SK-MEL-5 (cell line): ENCODE results near the gene BRDT. TPM values are rescaled to one million over a fixed set of nuclear protein-coding genes. Genes with fewer than 3 reads are reported as not detected.

Source experiments
- DNase-seq: peaks from one replicate; pipeline ENCODE4 v3.0.0-alpha.2; 2016; ENCODE audit warnings: low read depth, low spot score
- in situ Hi-C: cut with HindIII; loops from 2 replicates; pipeline ENCODE4 v1.10.0; 2016; ENCODE audit warnings: low sequenced_read_pairs, high pct_unique_total_duplicates, low pct_unique_long_range_greater_than_20kb
- polyA plus RNA-seq, 2 experiments: library from polyadenylated mRNA; depleted of rRNA; stranded (reverse); fragments of >200 nt; gene quantifications; 2 replicates each; pipeline ENCODE4 v1.2.3, GENCODE V29; 2015
- total RNA-seq: library from RNA; depleted of rRNA; stranded (reverse); fragments of >200 nt; shearing (Covaris generic); gene quantifications from 2 replicates; pipeline ENCODE4 v1.2.3, GENCODE V29; 2014; rRNA removed

BRDT gene
- not detected in 2 replicates for total RNA-seq
- polyA plus RNA-seq (2015; cell fraction: cytosol; rRNA removed): not detected in 2 replicates
- polyA plus RNA-seq (2015; cell fraction: nucleus; rRNA removed): not detected in 2 replicates

DNA sequence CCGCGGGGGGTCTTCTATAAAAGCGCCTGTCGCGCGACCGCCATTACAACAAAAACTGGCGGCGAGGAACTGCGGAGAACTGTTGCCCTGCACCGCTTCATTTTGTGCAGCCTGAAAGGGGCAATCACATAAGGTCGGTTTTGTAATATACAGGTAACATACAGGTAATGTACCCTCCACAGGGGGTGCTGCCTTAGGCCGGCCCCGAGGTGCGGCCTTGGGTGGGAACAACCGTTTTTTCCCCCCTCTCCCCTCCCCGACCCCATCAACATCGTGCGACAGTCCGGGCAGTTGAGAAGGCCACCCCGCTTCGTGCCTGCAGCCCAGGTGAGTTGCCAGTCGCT, at the start of gene BRDT:
TSS of gene BRDT (plus strand) at position 46 of the 344 bp plus-strand sequence. CDS start 13,354 bp downstream, outside the sequence.
- in situ Hi-C loops: loop anchor here (25.0 kb wide), 1 partner anchor 437 kb away; the partner anchor contains the start of gene CDC7
- DNase-seq: no peak

DNA sequence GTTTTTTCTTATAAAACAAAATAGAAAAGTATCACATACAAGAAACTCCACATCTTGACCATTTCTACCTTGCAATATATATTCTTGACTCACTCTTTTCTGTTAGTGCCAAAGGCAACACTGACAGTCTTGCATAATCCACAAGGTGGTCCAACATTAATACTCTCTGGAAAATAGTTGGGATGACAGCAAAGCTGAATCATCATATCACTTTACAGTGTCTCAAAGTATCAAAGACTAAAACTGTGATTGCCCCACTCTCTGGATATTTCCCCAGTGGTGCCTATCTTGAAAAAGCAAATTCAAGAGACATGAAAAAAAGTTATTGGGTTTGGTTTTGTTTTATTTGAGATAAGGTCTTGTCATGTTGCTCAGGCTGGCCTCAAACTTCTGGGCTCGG, 48.6 kb upstream of the BRDT start:
- in situ Hi-C loops: no loop called here
- DNase-seq: no peak

DNA sequence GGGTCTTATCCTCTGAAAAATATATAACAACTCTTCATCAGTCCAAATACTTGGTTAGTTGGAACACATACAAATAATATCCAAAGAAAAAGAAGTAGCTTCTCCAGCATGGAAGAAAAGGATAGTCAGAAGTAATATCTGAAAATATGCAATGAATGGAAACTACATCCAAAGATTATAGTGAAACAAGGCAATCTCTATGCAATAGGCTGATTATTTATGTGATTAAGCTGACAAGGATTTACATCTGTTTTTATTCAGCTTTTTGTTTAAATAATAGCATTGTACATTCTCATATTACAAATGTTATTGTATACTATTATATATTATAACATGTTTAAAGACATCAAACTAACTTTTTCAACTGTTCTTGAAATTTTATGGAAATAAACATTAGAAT, 48.0 kb upstream of the BRDT start:
- in situ Hi-C loops: no loop called here
- DNase-seq: no peak

DNA sequence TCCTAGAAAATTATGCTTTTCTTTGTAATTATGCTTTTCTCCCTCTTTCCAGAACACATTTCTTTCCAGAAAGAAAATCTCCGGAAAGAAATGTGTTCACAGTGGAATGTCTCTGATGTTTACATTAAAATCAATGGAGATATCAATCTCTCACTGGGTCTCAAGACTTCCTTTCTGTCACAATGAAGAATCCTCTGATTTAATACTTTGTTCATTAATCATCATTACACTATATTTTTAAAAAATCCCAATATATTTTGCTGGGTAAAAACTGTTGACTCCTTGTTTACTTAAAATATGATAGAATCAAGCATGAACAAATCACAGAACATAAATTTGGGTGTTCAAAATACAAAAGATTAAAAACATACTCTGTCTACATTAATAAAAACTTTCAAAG, 36.9 kb upstream of the BRDT start:
- in situ Hi-C loops: no loop called here
- no peak for DNase-seq

DNA sequence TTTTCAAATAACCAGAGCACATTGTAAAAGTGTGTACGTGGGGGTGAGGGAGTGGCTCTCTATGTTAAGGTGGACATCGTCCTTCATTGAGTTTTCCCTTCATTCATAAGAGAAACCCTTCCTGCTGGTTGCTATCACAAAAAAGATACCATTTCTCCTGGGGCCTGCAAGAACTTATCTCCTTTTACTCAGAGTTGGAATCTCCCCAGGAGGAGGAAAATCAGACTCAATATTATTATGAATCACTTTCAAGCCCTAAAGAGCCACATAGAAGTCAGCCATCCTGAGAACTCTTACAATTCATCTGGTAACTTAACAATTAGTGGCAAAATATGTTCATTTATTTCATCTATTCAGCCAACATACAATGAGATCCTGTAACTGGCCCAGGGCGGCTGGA, 36.2 kb upstream of the BRDT start:
- DNase-seq: no peak
- in situ Hi-C loops: no loop called here

DNA sequence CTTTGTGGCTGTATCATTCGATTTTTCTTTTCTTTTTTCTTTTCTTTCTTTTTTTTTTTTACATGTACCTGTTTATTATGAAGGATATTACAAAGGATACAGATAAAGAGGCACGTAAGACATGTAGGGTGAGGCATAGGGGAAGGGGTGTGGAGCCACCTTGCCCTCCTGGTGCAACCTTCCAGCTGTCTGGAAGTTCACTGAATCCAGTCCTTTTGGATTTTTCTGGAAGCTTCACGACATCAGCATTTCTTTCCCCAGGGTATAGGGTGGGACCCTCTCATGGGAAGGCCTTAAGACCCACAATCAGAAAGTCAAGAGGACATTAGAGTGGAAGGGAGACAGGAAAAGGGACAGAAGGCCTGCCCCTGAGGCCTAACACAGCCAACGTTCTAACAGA, 33.2 kb upstream of the BRDT start:
- in situ Hi-C loops: no loop called here
- no peak for DNase-seq

DNA sequence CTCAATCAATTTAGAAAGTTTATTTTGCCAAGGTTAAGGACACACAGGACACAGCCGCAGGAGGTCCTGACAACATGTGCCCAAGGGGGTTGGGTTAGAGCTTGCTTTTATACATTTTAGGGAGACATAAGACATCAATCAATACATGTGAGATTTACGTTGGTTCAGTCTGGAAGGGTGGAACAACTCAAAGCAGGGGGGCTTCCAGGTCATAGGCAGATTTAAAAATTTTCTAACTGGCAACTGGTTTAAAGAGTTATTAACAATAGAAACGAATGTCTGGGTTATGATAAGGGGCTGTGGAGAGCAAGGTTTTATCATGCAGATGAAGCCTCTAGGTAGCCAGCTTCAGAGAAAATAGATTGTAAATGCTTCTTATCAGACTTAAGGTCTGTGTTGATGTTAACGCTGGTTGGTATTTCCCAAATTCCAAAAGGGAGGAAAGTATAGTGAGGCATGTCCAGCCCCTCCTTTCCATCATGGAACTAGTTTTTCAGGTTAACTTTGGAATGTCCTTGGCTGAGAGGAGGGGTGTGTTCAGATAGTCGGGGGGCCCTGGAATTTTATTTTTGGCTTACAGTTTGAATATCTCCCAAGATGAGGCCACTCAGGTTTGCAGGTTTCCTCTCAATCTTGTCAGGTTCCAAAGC, 32.3 kb upstream of the BRDT start:
- in situ Hi-C loops: no loop called here
- DNase-seq: no peak

DNA sequence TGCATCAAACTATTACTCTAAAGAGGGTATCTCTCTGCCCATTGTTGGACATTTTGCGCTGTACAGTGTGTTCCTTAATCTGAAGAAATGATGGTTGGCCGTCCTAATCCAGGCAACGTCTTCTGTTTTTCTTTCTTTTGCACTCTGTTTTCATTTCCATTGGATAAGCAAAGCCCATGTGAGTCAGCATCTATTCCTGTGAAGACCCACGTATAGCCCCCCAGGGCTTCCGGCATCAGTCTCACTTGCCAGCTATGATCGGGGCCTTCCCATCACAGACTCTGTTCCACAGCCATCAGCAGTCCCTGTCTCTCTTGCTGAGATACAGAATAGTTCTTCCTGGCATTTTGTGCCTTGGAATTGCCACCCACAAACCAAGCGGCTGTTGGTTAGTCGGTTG, 29.2 kb upstream of the BRDT start:
- in situ Hi-C loops: no loop called here
- no peak for DNase-seq

DNA sequence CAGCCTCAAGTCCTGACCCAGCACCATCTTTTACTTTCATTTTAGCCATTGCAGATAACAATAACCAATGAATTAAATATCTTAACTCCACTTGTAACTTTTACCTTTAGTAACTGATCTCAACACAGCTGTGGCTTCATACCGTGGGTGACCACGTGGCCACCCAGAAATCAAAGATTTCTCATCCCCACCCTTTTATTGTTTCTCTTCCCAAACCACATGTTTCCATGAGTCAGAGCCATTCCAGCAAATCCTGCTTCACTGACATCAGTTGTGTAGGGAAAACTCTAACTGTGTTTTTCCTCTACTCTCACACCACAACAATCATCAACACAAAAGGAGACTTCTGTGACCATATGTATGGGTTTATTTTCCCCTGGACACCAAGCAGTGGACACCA, 25.1 kb upstream of the BRDT start:
- in situ Hi-C loops: no loop called here
- DNase-seq: peak; percentile 22

DNA sequence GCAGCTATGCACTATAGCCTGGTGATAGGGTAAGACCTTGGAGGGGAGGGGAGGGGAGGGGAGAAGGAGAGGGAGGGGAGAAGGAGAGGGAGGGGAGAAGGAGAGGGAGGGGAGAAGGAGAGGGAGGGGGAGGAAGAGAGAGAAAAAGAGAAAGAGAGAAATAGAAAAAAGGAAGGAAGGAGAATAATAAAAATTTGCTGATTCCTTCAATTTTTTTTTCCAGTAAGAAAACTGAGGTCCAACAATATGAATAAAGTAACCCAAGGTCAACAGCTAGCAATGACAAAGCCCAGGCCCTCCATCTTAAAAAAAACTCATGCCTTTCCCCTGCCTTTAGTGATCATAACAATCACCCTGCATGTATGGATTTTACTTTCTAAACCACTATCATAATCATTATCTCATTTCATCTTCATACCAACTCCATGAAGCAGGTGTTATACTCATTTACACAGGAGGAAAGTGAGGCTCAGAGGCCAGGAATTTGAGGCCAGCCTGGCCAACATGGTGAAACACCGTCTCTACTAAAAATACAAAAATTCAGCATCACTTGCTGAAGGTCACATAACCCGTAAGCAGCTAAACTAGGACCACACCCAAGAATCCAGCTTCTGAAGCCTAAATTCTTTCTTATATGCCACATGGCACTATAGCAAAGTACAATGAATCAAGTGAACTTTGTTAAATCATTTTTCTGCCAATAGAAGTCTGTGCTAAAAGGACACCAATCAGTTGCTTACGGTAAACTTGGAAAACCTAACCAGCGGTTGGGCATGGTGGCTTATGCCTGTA, 23.4 kb upstream of the BRDT start:
- in situ Hi-C loops: loop anchor here (25.0 kb wide), 1 partner anchor 414 kb away; the partner anchor contains the start of gene CDC7
- DNase-seq: no peak

DNA sequence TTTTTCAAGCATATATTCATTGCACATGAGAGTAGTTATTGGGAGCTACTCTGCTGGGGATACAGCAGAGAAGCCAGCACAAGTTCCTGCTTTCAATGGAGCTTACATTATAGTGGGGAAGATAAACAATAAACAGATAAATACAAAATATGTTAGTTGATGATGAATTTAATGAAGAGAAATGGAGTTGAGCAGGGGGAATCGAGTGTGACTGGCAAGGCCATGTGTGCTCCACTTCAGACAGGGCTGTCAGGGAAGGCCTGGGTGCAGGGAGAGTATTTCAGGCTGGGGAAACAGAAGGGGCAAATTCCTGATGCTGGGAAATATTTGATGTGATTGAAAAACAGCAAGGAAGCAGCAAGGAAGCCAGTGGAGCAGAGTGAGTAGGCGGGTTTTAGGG, 21.2 kb upstream of the BRDT start:
- in situ Hi-C loops: loop anchor here (25.0 kb wide), 1 partner anchor 416 kb away; the partner anchor contains the start of gene CDC7
- no peak for DNase-seq

DNA sequence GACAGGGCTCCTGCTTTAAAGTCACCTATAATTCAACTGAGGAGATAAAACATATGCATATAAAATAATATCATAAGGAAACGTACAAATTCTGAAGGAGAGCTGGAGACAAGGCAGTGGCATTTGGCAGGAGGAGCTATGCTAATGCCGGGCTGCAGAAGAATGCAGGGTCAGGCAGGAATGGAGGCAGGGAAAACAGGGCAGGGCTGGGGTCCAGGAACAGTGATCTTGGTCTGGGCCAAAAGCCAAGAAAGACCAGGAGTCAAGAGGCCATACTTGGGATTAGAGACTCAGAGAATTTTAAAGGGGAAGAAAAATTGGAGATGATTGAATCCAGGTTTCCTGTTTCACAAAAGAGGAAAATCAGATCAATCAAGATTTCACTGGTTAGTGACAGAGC, 20.0 kb upstream of the BRDT start:
- DNase-seq: no peak
- in situ Hi-C loops: loop anchor here (25.0 kb wide), 1 partner anchor 417 kb away; the partner anchor contains the start of gene CDC7

DNA sequence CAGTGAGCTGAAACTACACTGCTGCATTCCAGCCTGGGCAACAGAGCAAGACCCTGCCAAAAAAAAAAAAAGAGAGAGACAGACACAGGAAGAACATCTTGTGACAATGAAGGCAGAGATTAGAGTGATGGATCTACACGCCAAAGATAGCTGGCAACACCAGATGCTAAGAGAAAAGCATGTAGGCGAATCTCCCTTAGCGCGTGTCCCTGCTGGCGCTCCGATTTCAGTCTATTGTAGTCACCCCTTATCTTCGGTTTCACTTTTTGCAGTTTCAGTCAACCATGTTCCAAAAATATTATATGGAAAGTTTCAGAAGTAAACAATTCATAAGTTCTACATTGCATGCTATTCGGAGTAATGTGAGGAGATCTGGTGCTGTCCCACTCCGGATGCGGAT, 11.6 kb upstream of the BRDT start:
- DNase-seq: no peak
- in situ Hi-C loops: loop anchor here (25.0 kb wide), 1 partner anchor 425 kb away; the partner anchor contains the start of gene CDC7

DNA sequence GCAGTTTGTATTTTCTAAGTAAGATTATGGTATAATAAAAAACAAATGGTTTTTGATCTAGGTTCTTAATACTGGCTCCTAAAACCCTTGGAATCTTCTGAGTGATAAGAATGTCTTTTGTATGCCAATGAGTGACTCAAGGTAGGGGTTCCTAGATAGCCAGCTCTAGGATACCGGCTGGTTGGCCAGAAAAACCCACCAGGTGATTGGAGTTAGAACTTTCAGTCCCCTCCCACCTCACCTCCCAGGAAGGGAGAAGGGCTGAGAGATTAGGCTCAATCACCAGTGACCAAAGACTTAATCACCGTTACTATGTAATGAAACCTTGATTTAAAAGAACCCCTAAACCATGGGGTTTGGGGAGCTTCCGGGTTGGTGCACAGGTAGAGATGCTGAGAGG, 8.7 kb upstream of the BRDT start:
- in situ Hi-C loops: loop anchor here (25.0 kb wide), 1 partner anchor 428 kb away; the partner anchor contains the start of gene CDC7
- no peak for DNase-seq

DNA sequence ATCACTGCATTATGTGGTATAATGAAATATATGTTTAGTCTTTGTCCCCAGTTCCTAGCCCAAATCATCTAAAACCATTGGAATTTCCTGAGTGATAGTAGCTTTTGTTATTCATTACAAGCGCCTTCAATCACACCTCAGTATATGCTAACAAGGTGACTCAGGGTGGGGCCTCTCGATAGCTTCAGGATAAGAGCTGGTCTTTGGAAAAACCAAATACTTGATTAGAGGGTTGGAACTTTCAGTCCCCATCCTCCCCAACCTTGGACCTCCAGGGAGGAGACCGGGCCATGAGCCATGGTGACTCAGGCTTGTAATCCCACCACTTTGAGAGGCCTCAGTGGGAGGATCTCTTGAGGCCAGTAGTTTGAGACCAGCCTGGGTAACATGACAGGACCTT, 5.1 kb upstream of the BRDT start:
- no peak for DNase-seq

DNA sequence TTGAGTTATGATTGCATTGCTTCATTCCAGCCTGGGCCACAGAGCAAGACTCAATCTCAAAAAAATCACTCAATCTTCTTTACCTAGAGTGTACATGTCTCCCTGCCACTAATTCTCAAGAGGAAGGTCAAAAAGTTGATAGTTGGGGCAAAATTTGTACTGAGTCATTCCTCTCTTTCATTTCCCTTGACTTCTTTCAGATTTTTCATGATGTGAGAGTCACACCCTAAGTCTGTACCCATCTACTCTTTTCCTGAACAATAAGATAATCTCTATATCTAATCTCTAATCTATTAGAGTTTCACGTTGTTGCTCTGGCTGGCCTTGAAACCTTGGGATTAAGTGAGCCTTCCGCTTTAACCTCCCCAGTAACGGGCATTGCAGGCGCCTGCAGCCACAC, 1.1 kb upstream of the BRDT start:
- no peak for DNase-seq
- in situ Hi-C loops: loop anchor here (25.0 kb wide), 1 partner anchor 436 kb away; the partner anchor contains the start of gene CDC7

More for the DNA sequence above, 5.1 kb upstream of the BRDT start:
- in situ Hi-C loops: loop anchor here (25.0 kb wide), 1 partner anchor 432 kb away; the partner anchor contains the start of gene CDC7

DNA sequence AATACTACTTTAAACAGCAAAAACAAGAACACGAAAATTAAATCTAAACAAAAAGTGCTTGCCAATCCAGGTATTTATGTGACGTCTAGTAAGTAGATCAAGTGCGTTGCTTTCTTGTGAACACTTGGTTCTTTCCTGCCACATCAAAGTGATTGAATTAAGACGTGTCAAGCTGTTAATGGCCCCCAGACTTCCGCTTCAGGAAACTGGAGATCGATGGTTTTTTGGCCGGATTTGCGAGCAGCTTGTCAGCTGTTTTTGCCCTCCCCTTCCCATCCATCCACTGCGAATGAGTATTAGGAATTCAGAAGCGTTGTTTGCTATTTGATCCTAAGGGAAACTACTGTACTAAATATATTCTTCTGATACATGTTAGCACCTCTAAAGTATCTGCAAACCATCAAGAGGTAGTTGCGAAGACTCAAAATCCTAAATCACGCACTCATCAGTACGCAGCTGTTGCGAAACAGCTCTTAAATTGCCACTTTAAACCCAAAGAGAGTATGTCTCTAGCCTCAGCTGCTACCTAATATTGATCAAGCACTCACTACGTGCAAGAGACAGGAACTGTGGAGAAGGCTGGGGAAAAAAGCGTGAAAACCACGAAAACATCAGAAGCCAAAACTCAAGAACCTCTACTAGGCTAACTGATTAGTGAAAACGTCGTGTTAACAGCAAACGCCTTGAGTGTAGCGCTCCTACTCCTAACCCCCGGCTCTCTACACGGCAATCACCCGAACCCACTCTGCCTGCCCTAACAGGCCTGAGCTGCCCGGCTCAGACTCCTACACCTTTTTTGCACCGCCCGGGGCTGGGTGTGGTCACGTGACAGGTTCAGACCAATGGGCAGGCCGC, 473 bp upstream of the BRDT start:
- DNase-seq: no peak
- in situ Hi-C loops: loop anchor here (25.0 kb wide), 1 partner anchor 436 kb away; the partner anchor contains the start of gene CDC7

DNA sequence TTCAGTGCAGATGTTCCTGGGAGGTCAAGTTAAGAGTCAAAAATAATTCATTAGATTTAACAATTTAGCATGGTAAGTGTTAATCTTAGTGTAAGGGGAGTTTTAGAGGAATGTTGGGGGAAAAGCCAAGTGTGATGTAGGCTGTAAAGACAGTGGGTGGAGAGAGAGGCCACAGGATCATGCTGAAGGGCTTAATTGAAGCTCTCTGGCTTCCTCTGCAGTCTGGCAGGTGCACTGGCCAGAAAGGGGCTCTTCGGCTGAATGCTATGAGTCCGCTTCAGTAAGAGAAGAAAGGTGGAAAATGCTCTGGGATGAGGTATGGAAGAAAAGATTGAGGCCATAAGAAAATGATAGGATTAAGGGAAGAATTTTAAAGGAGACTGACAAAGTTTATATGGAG, 3.0 kb downstream of the BRDT start:
- in situ Hi-C loops: no loop called here
- DNase-seq: no peak
